ENCODE data around the gene FAM186B. TPM values are rescaled to one million over a fixed set of nuclear protein-coding genes. Genes with fewer than 3 reads are reported as not detected.

FAM186B gene
- polyA plus RNA-seq, 1 of the 3 experiments (the other 2 are of a cell fraction) = 0.16 TPM

DNA sequence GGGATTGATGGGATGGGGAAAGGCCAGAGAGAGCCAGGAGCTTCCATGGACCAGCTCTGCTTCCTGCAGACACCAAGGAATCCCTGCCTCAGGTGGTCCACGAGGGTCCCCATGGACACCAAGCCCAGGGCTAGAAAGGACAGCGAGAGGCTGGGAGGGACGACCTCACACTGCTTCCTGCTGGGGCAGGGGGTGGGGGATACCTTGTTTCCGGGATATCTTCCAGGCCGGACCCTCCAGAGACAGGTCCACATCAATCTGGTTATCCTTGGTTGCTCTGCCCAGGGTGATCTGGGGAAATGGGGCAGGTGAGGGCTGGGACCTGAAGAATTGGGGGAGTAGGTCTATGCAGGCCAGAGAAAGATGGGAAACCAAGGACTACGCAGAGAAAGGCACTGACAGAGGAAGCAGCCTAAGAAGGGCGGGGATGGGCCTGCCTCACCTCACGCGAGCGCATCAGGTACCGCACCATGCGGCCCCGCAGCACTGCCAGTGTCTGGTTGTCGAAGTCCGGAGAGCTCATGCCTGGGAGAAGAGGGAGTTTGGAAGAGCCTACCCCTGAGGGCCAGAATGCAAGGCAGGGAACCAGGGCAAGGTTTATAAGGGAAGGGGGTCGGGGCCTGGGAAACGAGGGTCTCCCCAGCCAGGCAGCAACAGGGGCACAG, 46.3 kb downstream of the FAM186B start:
- H4K20me1 ChIP-seq (ENCODE audit: insufficient read depth) = no peaks in the 10 kb centered on the region
- no peak overlapping the region for H3K27ac ChIP-seq (ENCODE audit: low read depth in 2 of 2, low read length in 1 of 2)
- ChIA-PET CTCF (interaction anchor here (0.6 to 9.9 kb wide), 6 partner anchors 22 to 212 kb away, joined by 3 to 76 read pairs (median 4); partner anchors contain the start of gene DNAJC22), POLR2A (no interaction called here)
- no peak for DNase-seq
- no peaks in the 10 kb centered on the region for H3K27me3 ChIP-seq (ENCODE audit: insufficient read depth)
- TF ChIP-seq NRF1 (IDR thresholded peaks at IDR 0.05; ENCODE audit: low read depth, low read length) (no peak), GATA2 (CRISPR knock-in tag; IDR thresholded peaks at IDR 0.05) (no peak), IRF3 (IDR thresholded peaks at IDR 0.05; ENCODE audit: low read depth, low read length) (no peak), MEF2A (IDR thresholded peaks at IDR 0.05; ENCODE audit: borderline replicate concordance, low read depth) (no peak), TAF1 (IDR thresholded peaks at IDR 0.05; ENCODE audit: borderline replicate concordance, low read depth, low read length) (no peak), EP300 (IDR thresholded peaks at IDR 0.05; ENCODE audit: borderline replicate concordance in 1 of 2, low read depth in 1 of 2, low read length in 1 of 2) (no peak), CHD2 (IDR thresholded peaks at IDR 0.05; ENCODE audit: low read length, partially characterized antibody) (no peak), USF2 (IDR thresholded peaks at IDR 0.05; ENCODE audit: borderline replicate concordance, low read depth, low read length) (no peak)
- H3K4me3 ChIP-seq (ENCODE audit: low read depth in 2 of 2, low read length in 1 of 2) = no peak overlapping the region
- 98% methylated on average over 14 of the region's 17 CpGs for WGBS (ENCODE audit: low lambda C conversion rate)
- H3K4me2 ChIP-seq = no peak overlapping the region
- no peaks in the 10 kb centered on the region for H3K79me2 ChIP-seq (ENCODE audit: insufficient read depth)
- no peaks in the 10 kb centered on the region for H3K9me2 ChIP-seq
- no peaks in the 10 kb centered on the region for H3K9me3 ChIP-seq
- peaks cover 19 to 63% of the 10 kb centered on the region in 2 experiments for H3K36me3 ChIP-seq (replicated peaks in 1 of 2; ENCODE audit: control insufficient read depth in 1 of 2, insufficient read depth in 2 of 2, low read length in 1 of 2)
- H3F3A ChIP-seq (replicated peaks; ENCODE audit: insufficient read depth) = no peaks in the 10 kb centered on the region
- H3K4me1 ChIP-seq (ENCODE audit: control insufficient read depth in 1 of 2, insufficient read depth in 2 of 2, low read depth in 1 of 2, low read length in 1 of 2) = no peaks in the 10 kb centered on the region
- H2AFZ ChIP-seq (ENCODE audit: low read depth) = no peak overlapping the region
- no peak overlapping the region for H3K9ac ChIP-seq

DNA sequence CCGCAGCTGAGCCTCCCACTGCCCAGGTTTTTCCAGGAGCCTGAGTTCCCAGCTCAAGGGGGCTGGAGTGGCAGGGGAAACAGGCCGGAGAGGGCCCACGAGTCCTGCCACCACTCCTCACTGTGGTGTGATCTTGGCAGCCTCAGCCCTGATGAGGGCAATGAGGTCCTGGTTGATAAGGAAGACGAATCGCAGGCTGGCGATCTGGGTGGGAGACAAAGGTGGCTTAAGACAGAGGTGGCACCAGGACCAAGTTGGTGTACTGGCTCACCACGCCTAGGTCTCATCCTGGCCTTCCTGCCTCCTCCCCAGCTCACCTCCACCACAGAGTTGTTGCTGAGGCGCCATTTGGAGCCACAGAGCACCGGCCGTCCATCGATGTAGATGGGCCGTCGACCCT, 46.9 kb downstream of the FAM186B start:
- Histone ChIP-seq H3K27me3 (ENCODE audit: insufficient read depth) (no peaks in the 10 kb centered on the region), H4K20me1 (ENCODE audit: insufficient read depth) (no peaks in the 10 kb centered on the region), H3K27ac (ENCODE audit: low read depth in 2 of 2, low read length in 1 of 2) (no peak overlapping the region), H3K9me3 (no peaks in the 10 kb centered on the region), H3K4me3 (ENCODE audit: low read depth in 2 of 2, low read length in 1 of 2) (no peak overlapping the region), H3K9ac (no peak overlapping the region), H3K79me2 (ENCODE audit: insufficient read depth) (no peaks in the 10 kb centered on the region), H3K9me2 (no peaks in the 10 kb centered on the region), H2AFZ (ENCODE audit: low read depth) (no peak overlapping the region), H3K4me1 (ENCODE audit: control insufficient read depth in 1 of 2, insufficient read depth in 2 of 2, low read depth in 1 of 2, low read length in 1 of 2) (no peaks in the 10 kb centered on the region), H3F3A (replicated peaks; ENCODE audit: insufficient read depth) (peaks cover 3% of the 10 kb centered on the region), H3K36me3 (replicated peaks in 1 of 2; ENCODE audit: control insufficient read depth in 1 of 2, insufficient read depth in 2 of 2, low read length in 1 of 2) (peaks cover 19 to 57% of the 10 kb centered on the region in 2 experiments), H3K4me2 (no peak overlapping the region)
- ChIA-PET POLR2A (interaction anchor here (1.4 kb wide), 1 partner anchor 9 kb away, joined by 4 read pairs; no protein-coding TSS in a partner anchor), CTCF (interaction anchor here (0.6 to 9.9 kb wide), 4 partner anchors 24 to 200 kb away, joined by 3 to 76 read pairs (median 4); no protein-coding TSS in a partner anchor)
- no peak for DNase-seq
- WGBS (ENCODE audit: low lambda C conversion rate) = 96% methylated on average over 12 of the region's 13 CpGs
- no peak for TF ChIP-seq GABPA (IDR thresholded peaks at IDR 0.05; ENCODE audit: low read depth)
- TF ChIP-seq YY1 (IDR thresholded peaks at IDR 0.05; ENCODE audit: low read depth) = no peak
- no peak for TF ChIP-seq TCF12 (IDR thresholded peaks at IDR 0.05)
- TF ChIP-seq MXI1 (IDR thresholded peaks at IDR 0.05; ENCODE audit: low read depth, low read length) = no peak
- TF ChIP-seq TAF1 (IDR thresholded peaks at IDR 0.05; ENCODE audit: borderline replicate concordance, low read depth, low read length) = no peak
- TF ChIP-seq NRF1 (IDR thresholded peaks at IDR 0.05; ENCODE audit: low read depth, low read length) = no peak
- no peak for TF ChIP-seq PBX3 (IDR thresholded peaks at IDR 0.05)
